ENCODE results near the gene SH3RF1. TPM values are rescaled to one million over a fixed set of nuclear protein-coding genes. Genes with fewer than 3 reads are reported as not detected.
"Not testable (repeated sequence)": the region's sequence is repeated elsewhere in the genome, so short reads cannot be mapped to it uniquely, and the experiment has no call there.

Gene SH3RF1
- total RNA-seq, 1 experiment from 2014 or later = 15.3 TPM

DNA sequence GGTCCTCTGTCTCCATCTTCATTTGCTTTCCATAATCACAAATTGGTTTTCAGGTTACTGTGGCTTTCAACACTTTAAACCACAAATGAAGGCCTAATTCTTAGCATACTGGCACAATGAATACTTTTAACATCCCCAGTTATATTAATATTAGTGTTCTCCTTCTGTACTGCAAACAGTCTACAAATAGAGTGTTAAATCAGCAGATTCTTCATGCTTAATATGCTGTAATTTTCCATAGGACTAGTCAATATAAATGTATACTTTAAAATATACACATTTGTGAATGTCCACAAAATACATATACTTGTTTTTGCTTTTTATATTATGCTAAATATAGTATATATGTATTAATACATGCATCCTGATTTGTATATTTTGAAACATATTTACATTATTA is 72.6 kb downstream of the SH3RF1 start:
- H3K4me3 Mint-ChIP-seq = no peak overlapping the region
- no peak overlapping the region for H3T11ph ChIP-seq (ENCODE audit: low read length)
- no peak overlapping the region for H3K56ac ChIP-seq (ENCODE audit: insufficient read length, low read depth, low read length)
- no peaks in the 10 kb centered on the region; a peak in 2 of 7 replicates for H3K36me3 Mint-ChIP-seq (ENCODE audit: insufficient read depth in 1 of 3, low read depth in 3 of 3)
- H2BK120ac ChIP-seq (ENCODE audit: low read depth, low read length, poor library complexity, severe bottlenecking) = no peak overlapping the region
- TF ChIP-seq CTCF (conservative IDR thresholded peaks at IDR 0.05) = no peak
- no peaks in the 10 kb centered on the region; the same call in 1 of the 2 replicates for H3K79me2 ChIP-seq (ENCODE audit: insufficient read depth, low read length)
- no peak overlapping the region for H2BK15ac ChIP-seq (ENCODE audit: low read depth, low read length)
- no peak overlapping the region for H3K27ac ChIP-seq (ENCODE audit: insufficient read length, low read depth, low read length)
- no peak overlapping the region for H3K4me2 ChIP-seq (ENCODE audit: insufficient read depth, insufficient read length, low read length)
- no peak overlapping the region for H2AK5ac ChIP-seq (ENCODE audit: insufficient read length, low read length)
- H3K79me1 ChIP-seq (ENCODE audit: insufficient read depth, low read depth, low read length, poor library complexity, severe bottlenecking) = no peaks in the 10 kb centered on the region
- H4K8ac ChIP-seq (replicated peaks; ENCODE audit: insufficient read length, low read depth, low read length) = no peak overlapping the region
- H3K14ac ChIP-seq (ENCODE audit: insufficient read depth, low read length) = no peak overlapping the region
- no peak overlapping the region for H2BK20ac ChIP-seq (ENCODE audit: low read depth, low read length, poor library complexity, severe bottlenecking)
- H2BK5ac ChIP-seq (ENCODE audit: insufficient read length, low read length) = no peak overlapping the region
- H3K4me1 ChIP-seq (ENCODE audit: insufficient read depth, low read length) = no peaks in the 10 kb centered on the region
- H3K27ac Mint-ChIP-seq = no peak overlapping the region
- no peaks in the 10 kb centered on the region for H3K27me3 ChIP-seq (ENCODE audit: insufficient read depth, low read length)
- H3K27me3 Mint-ChIP-seq (ENCODE audit: low read depth) = no peaks in the 10 kb centered on the region
- H3K23me2 ChIP-seq (ENCODE audit: insufficient read length, low read depth, low read length, poor library complexity, severe bottlenecking) = no peaks in the 10 kb centered on the region
- no peaks in the 10 kb centered on the region; a peak in 1 of 5 replicates for H3K9me3 Mint-ChIP-seq
- H3K4me1 Mint-ChIP-seq = peaks cover 10 to 21% of the 10 kb centered on the region in 2 experiments
- no peaks in the 10 kb centered on the region for H3K9me3 ChIP-seq (ENCODE audit: control insufficient read depth, low read depth, low read length)
- no peak overlapping the region for H2AFZ ChIP-seq (ENCODE audit: low read length)
- no peak overlapping the region for H3K9ac ChIP-seq (ENCODE audit: extremely low read depth, insufficient read length, low read length)
- no peak overlapping the region for H2BK12ac ChIP-seq (ENCODE audit: insufficient read length, low read depth, low read length)
- H3K23ac ChIP-seq (ENCODE audit: insufficient read length, low read depth, low read length) = no peak overlapping the region
- no peak for DNase-seq
- no peak overlapping the region for H4K5ac ChIP-seq (ENCODE audit: insufficient read length, low read depth, low read length)
- no peak overlapping the region for H3K18ac ChIP-seq (ENCODE audit: insufficient read length, low read depth, low read length)
- H4K91ac ChIP-seq (ENCODE audit: insufficient read length, low read depth, low read length) = no peak overlapping the region
- H4K20me1 ChIP-seq (ENCODE audit: control insufficient read depth, insufficient read depth, insufficient read length) = no peaks in the 10 kb centered on the region
- H3K4ac ChIP-seq (ENCODE audit: low read depth, low read length) = no peak overlapping the region

DNA sequence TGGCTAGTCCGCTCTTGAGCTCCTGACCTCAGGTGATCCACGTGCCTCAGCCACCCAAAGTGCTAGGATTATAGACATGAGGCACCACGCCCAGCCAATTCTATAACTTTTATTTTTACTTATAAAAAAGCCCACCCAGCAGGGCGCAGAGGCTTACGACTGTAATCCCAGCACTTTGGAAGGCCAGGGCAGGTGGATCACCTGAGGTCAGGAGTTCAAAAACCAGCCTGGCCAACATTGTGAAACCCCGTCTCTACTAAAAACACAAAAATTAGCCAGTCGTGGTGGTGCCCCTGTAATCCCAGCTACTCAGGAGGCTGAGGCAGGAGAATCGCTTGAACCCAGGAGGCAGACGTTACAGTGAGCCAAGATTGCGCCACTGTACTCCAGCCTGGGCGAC is 73.5 kb downstream of the SH3RF1 start:
- H3K4me2 ChIP-seq (ENCODE audit: insufficient read depth, insufficient read length, low read length); H2BK120ac ChIP-seq (ENCODE audit: low read depth, low read length, poor library complexity, severe bottlenecking); H3K9me3 Mint-ChIP-seq; H3K27me3 Mint-ChIP-seq (ENCODE audit: low read depth); H4K20me1 ChIP-seq (ENCODE audit: control insufficient read depth, insufficient read depth, insufficient read length); H3T11ph ChIP-seq (ENCODE audit: low read length); DNase-seq; H3K4me3 Mint-ChIP-seq; H3K36me3 Mint-ChIP-seq (ENCODE audit: insufficient read depth in 1 of 3, low read depth in 3 of 3); H3K27ac ChIP-seq (ENCODE audit: insufficient read length, low read depth, low read length); H3K4me1 ChIP-seq (ENCODE audit: insufficient read depth, low read length); H3K27me3 ChIP-seq (ENCODE audit: insufficient read depth, low read length); H3K79me1 ChIP-seq (ENCODE audit: insufficient read depth, low read depth, low read length, poor library complexity, severe bottlenecking); H3K14ac ChIP-seq (ENCODE audit: insufficient read depth, low read length); H3K27ac Mint-ChIP-seq; H3K56ac ChIP-seq (ENCODE audit: insufficient read length, low read depth, low read length); H3K9me3 ChIP-seq (ENCODE audit: control insufficient read depth, low read depth, low read length); H2BK20ac ChIP-seq (ENCODE audit: low read depth, low read length, poor library complexity, severe bottlenecking); H4K91ac ChIP-seq (ENCODE audit: insufficient read length, low read depth, low read length); H3K18ac ChIP-seq (ENCODE audit: insufficient read length, low read depth, low read length); H3K23me2 ChIP-seq (ENCODE audit: insufficient read length, low read depth, low read length, poor library complexity, severe bottlenecking); H2BK5ac ChIP-seq (ENCODE audit: insufficient read length, low read length); H3K23ac ChIP-seq (ENCODE audit: insufficient read length, low read depth, low read length); H2BK12ac ChIP-seq (ENCODE audit: insufficient read length, low read depth, low read length); H2AFZ ChIP-seq (ENCODE audit: low read length); H4K5ac ChIP-seq (ENCODE audit: insufficient read length, low read depth, low read length); H3K9ac ChIP-seq (ENCODE audit: extremely low read depth, insufficient read length, low read length); H4K8ac ChIP-seq (replicated peaks; ENCODE audit: insufficient read length, low read depth, low read length); H2AK5ac ChIP-seq (ENCODE audit: insufficient read length, low read length); H2BK15ac ChIP-seq (ENCODE audit: low read depth, low read length); H3K4ac ChIP-seq (ENCODE audit: low read depth, low read length); H3K79me2 ChIP-seq (ENCODE audit: insufficient read depth, low read length): not testable (repeated sequence)
- WGBS (ENCODE audit: extremely low coverage, insufficient read length, low lambda C conversion rate) = no CpG with 5 or more reads among the region's 11 CpGs
- peaks cover 10 to 16% of the 10 kb centered on the region in 2 experiments for H3K4me1 Mint-ChIP-seq

All from H9 (cell line).